ENCODE data around the gene CBLIF.
"Not testable (repeated sequence)": the region's sequence is repeated elsewhere in the genome, so short reads cannot be mapped to it uniquely, and the experiment has no call there.

The CBLIF gene

GRCh38 chr11:59845399-59845798 is at the start of gene CBLIF:
CBLIF (minus strand) TSS chr11:59845499; CDS start chr11:59845453, 46 bp downstream.
- DNase-seq, result no peak

GRCh38 chr11:59894616-59895015 is 49.3 kb upstream of the CBLIF start:
- DNase-seq, result no peak

DNA sequence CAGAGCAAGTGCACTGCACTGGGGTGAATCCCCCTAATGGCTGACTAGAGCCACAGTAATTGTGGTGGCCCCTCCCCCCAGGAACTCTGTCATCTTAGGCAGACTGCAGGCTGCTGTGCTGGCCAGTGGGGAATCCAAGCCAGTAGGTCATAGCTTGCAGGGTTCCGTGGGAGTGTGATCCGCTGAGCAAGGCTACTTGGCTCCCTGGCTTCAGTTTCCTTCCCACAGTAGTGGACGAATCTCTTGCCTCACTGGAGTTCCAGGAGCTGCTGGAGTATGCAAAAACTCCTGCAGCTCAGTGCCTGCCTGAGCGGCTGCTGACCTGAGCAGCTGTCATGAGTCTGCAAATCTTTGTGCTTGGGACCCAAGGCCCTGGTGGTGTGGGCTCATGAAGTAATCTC is 46.5 kb upstream of the CBLIF start:
- no peak for DNase-seq

- DNase-seq, result not testable (repeated sequence)
These were observed 41.9 kb upstream of the CBLIF start for GRCh38 chr11:59887156-59887555.

DNA sequence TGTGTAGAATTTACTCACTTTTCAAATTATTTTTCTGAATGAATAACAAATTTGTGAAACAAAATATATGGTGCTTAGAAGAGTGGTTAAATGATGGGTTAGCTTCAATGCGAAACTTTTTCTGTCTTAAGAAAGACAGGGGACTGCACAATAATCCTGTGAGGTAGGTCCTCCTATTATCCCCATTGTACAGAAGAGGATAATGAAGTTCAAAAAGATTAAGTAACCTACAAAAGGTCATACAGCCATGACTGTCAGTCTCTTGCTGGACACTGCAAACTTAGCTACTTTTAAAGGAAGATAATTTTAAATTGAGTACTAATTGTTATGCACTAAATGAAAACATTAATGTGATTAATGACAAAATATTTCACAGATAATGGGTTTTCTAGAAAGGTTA is 38.3 kb upstream of the CBLIF start:
- DNase-seq, result no peak

GRCh38 chr11:59879567-59879966 is 34.3 kb upstream of the CBLIF start:
- no peak for DNase-seq

DNA sequence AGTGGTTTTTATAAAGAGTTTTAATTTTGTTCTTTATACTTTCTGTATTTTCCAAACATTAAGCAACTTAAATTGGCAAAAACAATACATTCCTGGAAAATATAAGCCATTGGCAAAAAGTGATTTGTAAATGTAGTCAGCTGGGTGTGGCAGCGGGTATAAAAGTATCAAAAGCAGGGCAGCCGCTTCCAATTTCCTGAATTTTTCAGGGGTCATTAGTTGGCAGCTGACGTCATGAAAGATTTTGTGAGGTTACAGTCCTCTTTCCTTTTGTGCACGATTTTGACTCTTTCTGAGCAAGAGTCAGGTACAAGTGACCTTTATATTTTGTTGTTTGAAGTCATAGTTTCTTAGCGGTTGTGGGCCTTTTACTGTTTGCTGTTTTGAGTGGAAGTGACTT is 33.3 kb upstream of the CBLIF start, which contains the start of gene OOSP3:
Gene OOSP3, plus strand, starts transcription at position 208 of the 400 bp plus-strand sequence. Its CDS starts 27 bp downstream, at position 235.
- DNase-seq, result no peak

DNA sequence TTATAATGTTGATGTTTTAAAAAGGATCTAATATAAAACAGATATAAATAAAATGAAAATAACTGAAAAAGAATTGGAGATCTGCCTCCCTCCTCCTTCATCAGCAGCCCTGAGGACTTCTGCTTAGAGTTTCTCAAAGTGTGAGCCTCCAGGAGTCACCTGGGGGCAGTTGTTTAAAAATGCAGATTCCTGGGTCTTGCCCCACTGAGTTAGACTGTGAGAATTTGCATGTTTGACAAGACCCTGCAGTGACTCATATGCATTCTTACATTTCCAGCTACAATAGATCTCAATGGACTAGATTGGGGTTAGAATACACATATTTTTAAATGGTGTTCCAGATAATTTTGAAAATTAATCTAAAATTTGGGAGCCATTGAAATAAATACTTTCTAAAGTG is 32.5 kb upstream of the CBLIF start:
- no peak for DNase-seq

DNA sequence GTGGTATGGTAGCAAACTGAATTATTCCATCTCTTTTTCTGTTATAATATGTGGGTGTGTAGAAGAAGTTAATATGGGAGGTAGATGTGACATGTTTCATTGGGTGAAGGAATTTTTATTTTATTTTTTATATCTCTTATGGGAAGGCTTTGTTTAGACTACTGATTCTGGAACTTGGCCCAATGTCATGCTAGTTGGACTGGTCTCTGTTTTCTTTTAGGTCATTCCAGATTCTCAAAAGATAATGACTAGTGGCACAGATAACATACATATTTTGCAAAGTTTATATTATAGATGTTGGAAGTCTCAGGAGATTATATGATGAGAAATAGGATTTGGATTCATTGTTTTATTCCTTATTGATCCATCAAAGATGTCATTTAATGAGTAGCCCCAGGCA is 32.0 kb upstream of the CBLIF start:
- DNase-seq, result no peak

- DNase-seq, result no peak
These were observed 30.7 kb upstream of the CBLIF start for GRCh38 chr11:59875856-59876519.

- no peak for DNase-seq
These were observed 26.8 kb upstream of the CBLIF start for GRCh38 chr11:59872076-59872475.

DNA sequence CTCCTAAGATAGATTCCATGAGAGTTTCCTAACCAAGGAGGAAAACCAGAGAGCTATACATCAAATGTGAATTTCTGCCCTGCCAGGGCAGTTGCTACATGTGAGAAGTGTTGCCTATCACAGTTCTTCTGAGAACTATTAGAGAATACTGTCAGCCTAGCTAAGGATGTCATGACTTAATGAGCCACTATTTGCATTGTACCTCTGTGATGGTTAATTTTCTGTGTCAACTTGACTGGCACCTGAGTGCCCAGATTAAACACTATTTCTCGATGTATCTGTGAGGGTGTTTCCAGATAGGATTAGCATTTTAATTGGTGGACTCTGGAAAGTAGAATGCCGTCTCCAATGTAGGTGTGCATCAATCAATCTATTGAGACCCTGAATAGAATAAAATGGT is 22.6 kb upstream of the CBLIF start:
- no peak for DNase-seq

DNA sequence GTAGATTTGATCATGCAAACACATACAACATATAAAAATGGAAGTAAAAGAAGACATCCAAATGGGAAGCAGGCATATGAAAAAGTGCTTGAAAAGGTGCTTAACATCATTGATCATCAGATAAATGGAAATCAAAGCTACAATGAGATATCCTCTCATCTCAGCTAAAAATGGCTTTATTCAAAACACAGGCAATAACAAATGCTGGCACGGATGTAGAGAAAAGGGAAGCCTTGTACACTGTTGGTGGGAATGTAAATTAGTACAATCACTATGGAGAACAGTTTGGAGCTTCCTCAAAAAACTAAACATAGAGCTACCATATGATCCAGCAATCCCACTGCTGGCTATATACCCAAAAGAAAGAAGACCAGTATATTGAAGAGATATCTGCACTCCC is 21.5 kb upstream of the CBLIF start:
- DNase-seq, result peak; percentile 36

DNA sequence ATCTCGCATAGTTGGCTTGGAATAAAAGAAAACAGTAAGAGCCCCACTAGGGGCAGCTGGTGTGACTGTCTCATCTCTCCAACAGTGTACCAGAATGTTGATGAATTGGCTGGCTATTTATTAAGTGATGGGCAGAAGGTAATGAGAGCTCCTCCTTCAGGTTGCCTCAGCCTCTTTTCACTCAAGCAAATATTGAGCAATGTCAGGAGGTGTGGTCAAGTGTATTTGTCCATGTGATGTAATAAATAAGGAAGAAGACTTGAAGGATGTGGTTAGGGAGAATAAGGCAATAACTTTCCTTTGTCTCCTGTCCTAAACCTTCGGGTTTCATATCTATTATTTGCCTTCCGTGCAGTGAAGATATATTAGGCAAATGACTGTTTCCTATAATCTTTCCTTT is 21.1 kb upstream of the CBLIF start, which contains the start of gene TCN1:
Gene TCN1, minus strand, starts transcription at position 91 of the 400 bp plus-strand sequence. Its CDS starts 17 bp downstream, at position 74.
- peak; percentile 97 for DNase-seq

DNA sequence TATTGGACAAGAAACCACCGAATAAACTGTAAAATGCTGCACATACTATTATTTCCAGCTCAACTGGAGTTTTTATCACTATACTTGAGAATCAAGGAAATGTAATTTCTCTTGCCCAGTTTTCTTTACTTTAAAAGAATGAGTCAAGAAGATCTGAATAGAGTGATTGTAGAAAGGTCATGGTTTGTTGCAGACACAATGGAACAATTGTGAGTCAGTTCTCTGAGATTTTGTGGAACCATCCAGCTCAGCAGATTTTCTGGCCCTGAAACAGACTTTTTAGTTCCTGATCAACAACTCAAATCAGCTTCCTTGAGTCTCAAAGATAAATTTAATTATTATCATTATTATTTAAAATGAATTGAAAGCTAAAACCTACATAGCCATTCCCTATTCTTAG is 19.7 kb upstream of the CBLIF start:
- no peak for DNase-seq

- DNase-seq, result peak; percentile 59
These were observed 17.0 kb upstream of the CBLIF start for GRCh38 chr11:59862252-59862651.

GRCh38 chr11:59859673-59860072 is 14.4 kb upstream of the CBLIF start:
- DNase-seq, result peak; percentile 46

- peak; percentile 49 for DNase-seq
These were observed 12.4 kb upstream of the CBLIF start for GRCh38 chr11:59857439-59858434.

- no peak for DNase-seq
These were observed 9.6 kb upstream of the CBLIF start for GRCh38 chr11:59854871-59855270.

- not testable (repeated sequence) for DNase-seq
These were observed 6.1 kb upstream of the CBLIF start for GRCh38 chr11:59851416-59851815.

DNA sequence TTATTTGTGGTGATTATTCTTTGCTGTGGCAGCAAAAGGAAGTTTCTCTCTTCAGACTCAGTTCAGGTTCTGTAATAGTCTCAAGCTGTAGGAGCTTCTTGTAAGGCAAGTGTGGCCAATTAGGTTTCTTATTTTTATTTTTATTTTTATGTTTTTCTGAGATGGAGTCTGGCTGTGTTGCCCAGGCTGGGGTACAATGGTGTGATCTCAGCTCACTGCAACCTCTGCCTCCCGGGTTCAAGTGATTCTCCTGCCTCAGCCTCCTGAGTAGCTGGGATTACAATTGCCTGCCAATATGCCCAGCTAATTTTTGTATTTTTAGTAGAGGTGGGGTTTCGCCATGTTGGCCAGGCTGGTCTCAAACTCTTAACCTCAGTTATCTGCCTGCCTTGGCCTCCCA is 4.3 kb upstream of the CBLIF start:
- not testable (repeated sequence) for DNase-seq

GRCh38 chr11:59849129-59849528 is 3.8 kb upstream of the CBLIF start:
- DNase-seq, result peak; percentile 48

GRCh38 chr11:59848439-59848838 is 3.1 kb upstream of the CBLIF start:
- DNase-seq, result not testable (repeated sequence)

- DNase-seq, result no peak
These were observed 2.3 kb upstream of the CBLIF start for GRCh38 chr11:59847626-59848025.
